SK-N-SH treated with all-trans-retinoic acid at 6 μM for 48 hours (cell line): Measurements from ENCODE around the gene MYH15.

Experiments used
- ATAC-seq: fragments of 200-7000 bp; cut with Tn5 transposase; 3 replicates; pipeline ENCODE4 v1.9.1; 2020; ENCODE audit warnings: mild to moderate bottlenecking, moderate library complexity
- ARNTL ChIP-seq: fragments of 450-650 bp; formaldehyde crosslinking; IDR thresholded peaks from 2 replicates; pipeline ENCODE4 v1.5.0; 2020; ENCODE audit warnings: low read depth, mild to moderate bottlenecking, moderate library complexity, borderline replicate concordance
- BACH2 ChIP-seq: fragments of 250-450 bp; sonication (Bioruptor Pico); IDR thresholded peaks from 2 replicates; pipeline ENCODE4 v1.9.0; 2021; ENCODE audit warnings: mild to moderate bottlenecking, borderline replicate concordance
- CSDC2 ChIP-seq: fragments of 250-450 bp; sonication (Bioruptor Pico); IDR thresholded peaks from 2 replicates; pipeline ENCODE4 v1.5.0; 2020; ENCODE audit warnings: mild to moderate bottlenecking, moderate library complexity
- CSRNP3 ChIP-seq: fragments of 250-450 bp; sonication (Bioruptor Pico); IDR thresholded peaks from 2 replicates; pipeline ENCODE4 v1.5.1; 2021; ENCODE audit warnings: mild to moderate bottlenecking, moderate library complexity
- ESRRG ChIP-seq: fragments of 250-450 bp; sonication (Bioruptor Pico); IDR thresholded peaks from 2 replicates; pipeline ENCODE4 v1.6.1; 2021; ENCODE audit warnings: mild to moderate bottlenecking
- GLIS3 ChIP-seq: fragments of 250-450 bp; sonication (Bioruptor Pico); IDR thresholded peaks from 2 replicates; pipeline ENCODE4 v1.5.0; 2020; ENCODE audit warnings: mild to moderate bottlenecking, moderate library complexity
- ISL1 ChIP-seq: fragments of 250-450 bp; sonication (Bioruptor Pico); IDR thresholded peaks from 2 replicates; pipeline ENCODE4 v2.1.2; 2022; ENCODE audit warnings: mild to moderate bottlenecking, moderate library complexity
- OSR1 ChIP-seq: fragments of 250-450 bp; sonication (Bioruptor Pico); IDR thresholded peaks from 2 replicates; pipeline ENCODE4 v1.8.0; 2022; ENCODE audit warnings: moderate library complexity, mild to moderate bottlenecking, inconsistent platforms
- POU6F1 ChIP-seq: fragments of 250-450 bp; sonication (Bioruptor Pico); IDR thresholded peaks from 2 replicates; pipeline ENCODE4 v1.8.0; 2021; ENCODE audit warnings: low read depth, mild to moderate bottlenecking, moderate library complexity, borderline replicate concordance
- PPARA ChIP-seq: fragments of 250-450 bp; sonication (Bioruptor Pico); IDR thresholded peaks from 2 replicates; pipeline ENCODE4 v1.5.0; 2020; ENCODE audit warnings: mild to moderate bottlenecking, borderline replicate concordance
- RARB ChIP-seq: fragments of 250-450 bp; sonication (Bioruptor Pico); IDR thresholded peaks from 2 replicates; pipeline ENCODE4 v1.8.0; 2021; ENCODE audit warnings: mild to moderate bottlenecking, moderate library complexity
- SNAI2 ChIP-seq: fragments of 250-450 bp; sonication (Bioruptor Pico); IDR thresholded peaks from 2 replicates; pipeline ENCODE4 v1.5.0; 2020; ENCODE audit warnings: mild to moderate bottlenecking, moderate library complexity
- TCF4 ChIP-seq: fragments of 250-450 bp; sonication (Bioruptor Pico); IDR thresholded peaks from 2 replicates; pipeline ENCODE4 v1.8.0; 2021; ENCODE audit warnings: mild to moderate bottlenecking, moderate library complexity, borderline replicate concordance
- TOX ChIP-seq: fragments of 250-450 bp; sonication (Bioruptor Pico); IDR thresholded peaks from 2 replicates; pipeline ENCODE4 v1.8.0; 2021; ENCODE audit warnings: mild to moderate bottlenecking, moderate library complexity, borderline replicate concordance
- TSHZ2 ChIP-seq: fragments of 250-450 bp; sonication (Bioruptor Pico); IDR thresholded peaks from 2 replicates; pipeline ENCODE4 v1.5.0; 2020; ENCODE audit warnings: mild to moderate bottlenecking, moderate library complexity
- ZC3H10 ChIP-seq: fragments of 250-450 bp; sonication (Bioruptor Pico); IDR thresholded peaks from 2 replicates; pipeline ENCODE4 v1.5.1; 2021; ENCODE audit warnings: mild to moderate bottlenecking, moderate library complexity
- ZFP3 ChIP-seq: fragments of 250-450 bp; sonication (Bioruptor Pico); IDR thresholded peaks from 2 replicates; pipeline ENCODE4 v1.5.0; 2020; ENCODE audit warnings: mild to moderate bottlenecking, moderate library complexity
- ZFP30 ChIP-seq: fragments of 450-650 bp; formaldehyde crosslinking; IDR thresholded peaks from 2 replicates; pipeline ENCODE4 v1.5.0; 2022; ENCODE audit warnings: mild to moderate bottlenecking, moderate library complexity
- ZNF565 ChIP-seq: fragments of 450-650 bp; formaldehyde crosslinking; conservative IDR thresholded peaks from 2 replicates; pipeline ENCODE4 v1.5.0; 2020; ENCODE audit warnings: low read depth, mild to moderate bottlenecking, moderate library complexity
- ZNF70 ChIP-seq: fragments of 450-650 bp; formaldehyde crosslinking; IDR thresholded peaks from 2 replicates; pipeline ENCODE4 v1.5.0; 2020; ENCODE audit warnings: mild to moderate bottlenecking, moderate library complexity
- ZNF8 ChIP-seq: fragments of 450-650 bp; formaldehyde crosslinking; IDR thresholded peaks from 2 replicates; pipeline ENCODE4 v1.5.0; 2020; ENCODE audit warnings: mild to moderate bottlenecking, moderate library complexity

Gene MYH15

GRCh38 chr3:108525256-108525655 lies 14.9 kb upstream of the MYH15 start:
- TF ChIP-seq ZNF8 (CRISPR knock-in tag) (no peak), POU6F1 (CRISPR knock-in tag) (no peak), GLIS3 (no peak), ESRRG (CRISPR knock-in tag) (no peak), ZFP3 (no peak), BACH2 (CRISPR knock-in tag) (no peak), ZNF565 (CRISPR knock-in tag) (no peak), PPARA (no peak), ISL1 (CRISPR knock-in tag) (no peak), ARNTL (CRISPR knock-in tag) (no peak), SNAI2 (CRISPR knock-in tag) (no peak), ZNF70 (no peak), TSHZ2 (CRISPR knock-in tag) (no peak)
- ATAC-seq, result no peak

- no peak for ATAC-seq
- no peak for TF ChIP-seq OSR1 (CRISPR knock-in tag)
- no peak for TF ChIP-seq ZNF70
- TF ChIP-seq ZC3H10 (CRISPR knock-in tag), result no peak
- no peak for TF ChIP-seq TSHZ2 (CRISPR knock-in tag)
- TF ChIP-seq TOX (CRISPR knock-in tag), result no peak
- TF ChIP-seq ESRRG (CRISPR knock-in tag), result no peak
- TF ChIP-seq GLIS3, result no peak
- no peak for TF ChIP-seq RARB (CRISPR knock-in tag)
- no peak for TF ChIP-seq TCF4 (CRISPR knock-in tag)
- TF ChIP-seq BACH2 (CRISPR knock-in tag), result no peak
These were observed 14.1 kb upstream of the MYH15 start for GRCh38 chr3:108524537-108524936.

GRCh38 chr3:108518895-108519294 lies 8.5 kb upstream of the MYH15 start:
- ATAC-seq, result no peak
- TF ChIP-seq ZNF565 (CRISPR knock-in tag), result no peak
- no peak for TF ChIP-seq GLIS3
- TF ChIP-seq TCF4 (CRISPR knock-in tag), result no peak
- TF ChIP-seq ZNF70, result no peak
- no peak for TF ChIP-seq CSRNP3
- TF ChIP-seq ZFP3, result no peak
- no peak for TF ChIP-seq TOX (CRISPR knock-in tag)
- no peak for TF ChIP-seq SNAI2 (CRISPR knock-in tag)
- no peak for TF ChIP-seq BACH2 (CRISPR knock-in tag)
- TF ChIP-seq OSR1 (CRISPR knock-in tag), result no peak
- TF ChIP-seq ESRRG (CRISPR knock-in tag), result no peak
- no peak for TF ChIP-seq ISL1 (CRISPR knock-in tag)
- no peak for TF ChIP-seq RARB (CRISPR knock-in tag)
- TF ChIP-seq ZNF8 (CRISPR knock-in tag), result no peak
- no peak for TF ChIP-seq TSHZ2 (CRISPR knock-in tag)
- no peak for TF ChIP-seq ARNTL (CRISPR knock-in tag)
- TF ChIP-seq ZC3H10 (CRISPR knock-in tag), result no peak
- no peak for TF ChIP-seq ZFP30 (CRISPR knock-in tag)
- no peak for TF ChIP-seq CSDC2 (CRISPR knock-in tag)
